ENCODE results near the gene SLC23A1. TPM values are rescaled to one million over a fixed set of nuclear protein-coding genes. Genes with fewer than 3 reads are reported as not detected.

SLC23A1 gene
- total and polyA plus RNA-seq, 2 of the 13 experiments (the other 11 are each of a cell fraction or from before 2014, with no cell fraction given): 6.0 to 6.6 TPM

GRCh38 chr5:139381837-139382761 lies 998 bp downstream of the SLC23A1 start (continued):
- TF ChIP-seq PAXIP1 (CRISPR knock-in tag; conservative IDR thresholded peaks at IDR 0.05) (no peak), ZNF589 (CRISPR knock-in tag; conservative IDR thresholded peaks at IDR 0.05) (no peak), USF2 (IDR thresholded peaks at IDR 0.05; ENCODE audit: low read depth, low read length) (no peak), USF2 (CRISPR knock-in tag; IDR thresholded peaks at IDR 0.05; ENCODE audit: borderline replicate concordance) (no peak), THYN1 (CRISPR knock-in tag; IDR thresholded peaks at IDR 0.05; ENCODE audit: borderline replicate concordance, low read depth) (no peak), DNMT3B (CRISPR knock-in tag; conservative IDR thresholded peaks at IDR 0.05) (no peak), ARNTL (CRISPR knock-in tag; IDR thresholded peaks at IDR 0.05) (no peak), TP53 (CRISPR knock-in tag; conservative IDR thresholded peaks at IDR 0.05) (no peak), RFX3 (CRISPR knock-in tag; IDR thresholded peaks at IDR 0.05) (no peak), NKX3-1 (CRISPR knock-in tag; IDR thresholded peaks at IDR 0.05) (no peak), HINFP (CRISPR knock-in tag; IDR thresholded peaks at IDR 0.05; ENCODE audit: low read depth) (no peak), NPAS2 (CRISPR knock-in tag; IDR thresholded peaks at IDR 0.05; ENCODE audit: borderline replicate concordance) (no peak), ZNF670 (CRISPR knock-in tag; IDR thresholded peaks at IDR 0.05; ENCODE audit: borderline replicate concordance) (no peak), RCOR2 (CRISPR knock-in tag; IDR thresholded peaks at IDR 0.05) (no peak), FLYWCH1 (CRISPR knock-in tag; IDR thresholded peaks at IDR 0.05) (no peak), ZNF12 (CRISPR knock-in tag; IDR thresholded peaks at IDR 0.05) (no peak), NCOR1 (IDR thresholded peaks at IDR 0.05; ENCODE audit: borderline replicate concordance, low read length) (no peak), NCOA2 (CRISPR knock-in tag; IDR thresholded peaks at IDR 0.05) (no peak), ZNF7 (CRISPR knock-in tag; IDR thresholded peaks at IDR 0.05) (no peak)

Data from HepG2 (cell line).